ENCODE measurements around the gene CTDSP2. TPM values are rescaled to one million over a fixed set of nuclear protein-coding genes. Genes with fewer than 3 reads are reported as not detected.

CTDSP2 gene
- total RNA-seq, 2 experiments from 2014 or later, result 44.2 to 118 TPM

- intact Hi-C loops (cut with micrococcal nuclease; ENCODE audit: unreplicated experiment), result no loop called here
- no peak overlapping the region for H3K27ac ChIP-seq (ENCODE audit: low read depth, low read length, poor library complexity, severe bottlenecking)
- POLR2A ChIA-PET, result interaction anchor here (0.5 to 9.6 kb wide), 4 partner anchors 15 to 60 kb away, joined by 3 to 153 read pairs (median 10); no protein-coding TSS in a partner anchor
- H3K4me1 ChIP-seq (ENCODE audit: insufficient read depth, low read length, poor library complexity, severe bottlenecking), result peaks cover 30% of the 10 kb centered on the region
- no peak overlapping the region for H3K4me3 ChIP-seq (ENCODE audit: low read depth, low read length, poor library complexity, severe bottlenecking)
- TF ChIP-seq CTCF (conservative IDR thresholded peaks at IDR 0.05; ENCODE audit: low read length), result no peak
- TF ChIP-seq EZH2phosphoT487 (IDR thresholded peaks at IDR 0.05; ENCODE audit: borderline replicate concordance, low read depth, low read length), result no peak
- no peaks in the 10 kb centered on the region for H3K9me3 ChIP-seq (ENCODE audit: low read length)
- no TSS peak for BruUV-seq (replicated peaks)
- no peak overlapping the region for H2AFZ ChIP-seq (ENCODE audit: low read length)
- no peaks in the 10 kb centered on the region for H3K9me2 ChIP-seq (ENCODE audit: insufficient read depth, low read length)
- H3K79me2 ChIP-seq (ENCODE audit: insufficient read depth, low read depth, low read length), result peaks cover 28% of the 10 kb centered on the region
- CTCF ChIA-PET (ENCODE audit: unreplicated experiment), result interaction anchor here (2.3 kb wide), 1 partner anchor 47 kb away, joined by 18 read pairs; no protein-coding TSS in a partner anchor
- no peak overlapping the region for H3K4me2 ChIP-seq (ENCODE audit: low read length)
- peaks cover 7% of the 10 kb centered on the region for H4K20me1 ChIP-seq (ENCODE audit: insufficient read depth, low read length)
- no peaks in the 10 kb centered on the region for H3K36me3 ChIP-seq (ENCODE audit: insufficient read depth, low read length)
- no peak for DNase-seq (ENCODE audit: low spot score)
Measured at GRCh38 chr12:57848208-57848607, 1.7 kb upstream of the CTDSP2 start.

- Histone ChIP-seq H3K4me1 (ENCODE audit: insufficient read depth, low read length, poor library complexity, severe bottlenecking) (peaks cover 49% of the 10 kb centered on the region), H3K9me3 (ENCODE audit: low read length) (no peaks in the 10 kb centered on the region), H3K36me3 (ENCODE audit: insufficient read depth, low read length) (no peaks in the 10 kb centered on the region), H2AFZ (ENCODE audit: low read length) (peak overlapping the region; percentile 46), H3K9me2 (ENCODE audit: insufficient read depth, low read length) (no peaks in the 10 kb centered on the region), H3K79me2 (ENCODE audit: insufficient read depth, low read depth, low read length) (peaks cover 48% of the 10 kb centered on the region), H4K20me1 (ENCODE audit: insufficient read depth, low read length) (peaks cover 25% of the 10 kb centered on the region), H3K4me3 (ENCODE audit: low read depth, low read length, poor library complexity, severe bottlenecking) (peak overlapping the region; percentile 96), H3K4me2 (ENCODE audit: low read length) (peak overlapping the region; percentile 89), H3K27ac (ENCODE audit: low read depth, low read length, poor library complexity, severe bottlenecking) (peak overlapping the region; percentile 70)
- ChIA-PET CTCF (ENCODE audit: unreplicated experiment) (interaction anchor here (0.6 to 2.3 kb wide), 4 partner anchors 10 to 716 kb away, joined by 3 to 18 read pairs (median 10); no protein-coding TSS in a partner anchor), POLR2A (interaction anchor here (0.5 to 9.6 kb wide), 10 partner anchors 11 to 1071 kb away, joined by 3 to 153 read pairs (median 4); no protein-coding TSS in a partner anchor)
- intact Hi-C loops (cut with micrococcal nuclease; ENCODE audit: unreplicated experiment), result loop anchor here (1.0 to 2.0 kb wide), 2 partner anchors 13 to 53 kb away; no protein-coding TSS in a partner anchor
- TF ChIP-seq CTCF (conservative IDR thresholded peaks at IDR 0.05; ENCODE audit: low read length) (no peak), EZH2phosphoT487 (IDR thresholded peaks at IDR 0.05; ENCODE audit: borderline replicate concordance, low read depth, low read length) (no peak)
- BruUV-seq (replicated peaks), result no TSS peak
- DNase-seq (ENCODE audit: low spot score), result peak; percentile 51
Measured at GRCh38 chr12:57846285-57846576, 298 bp downstream of the CTDSP2 start.
